22Rv1 (cell line): ENCODE results near the gene RNPEP.

ENCODE experiments used
- H3K27ac ChIP-seq: fragments of 450-650 bp; 2 replicates; pipeline ENCODE4 v1.5.1; 2017
- CTCF ChIP-seq: fragments of 450-650 bp; IDR thresholded peaks from 2 replicates; pipeline ENCODE4 v1.5.1; 2017; ENCODE audit warnings: mild to moderate bottlenecking
- ZFX ChIP-seq: fragments of 450-650 bp; IDR thresholded peaks from 2 replicates; pipeline ENCODE4 v1.6.1; 2017; ENCODE audit warnings: antibody characterized with exemption, borderline replicate concordance

RNPEP gene

GRCh38 chr1:202013603-202014002 lies 31.2 kb downstream of the RNPEP start:
- peak overlapping the region; percentile 99 for H3K27ac ChIP-seq
- TF ChIP-seq ZFX (no peak), CTCF (no peak)

DNA sequence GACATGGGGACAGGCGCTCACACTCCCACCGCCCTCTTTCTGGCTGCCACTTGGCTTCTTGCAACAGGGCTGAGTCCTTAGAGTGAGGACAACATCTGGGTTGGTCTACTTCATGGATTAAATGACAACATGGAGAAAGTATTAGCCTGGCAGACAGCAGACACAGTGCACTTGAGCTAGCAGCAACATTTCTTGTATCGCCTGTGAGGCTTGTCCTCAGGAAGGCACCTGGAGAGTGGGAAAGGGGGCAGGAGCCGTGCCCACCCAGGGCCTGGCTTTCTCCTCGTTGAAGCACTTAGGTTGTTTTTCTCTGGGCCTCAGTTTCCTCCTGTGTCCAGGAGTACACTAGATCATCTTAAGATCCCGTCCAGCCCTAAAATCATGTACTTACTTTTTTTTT lies 31.6 kb downstream of the RNPEP start:
- H3K27ac ChIP-seq, result peak overlapping the region; percentile 99
- TF ChIP-seq CTCF, result no peak
- no peak for TF ChIP-seq ZFX

- H3K27ac ChIP-seq, result peak overlapping the region; percentile 99
- TF ChIP-seq ZFX, result no peak
- no peak for TF ChIP-seq CTCF
Observed at GRCh38 chr1:202014915-202015661, 32.6 kb downstream of the RNPEP start.

DNA sequence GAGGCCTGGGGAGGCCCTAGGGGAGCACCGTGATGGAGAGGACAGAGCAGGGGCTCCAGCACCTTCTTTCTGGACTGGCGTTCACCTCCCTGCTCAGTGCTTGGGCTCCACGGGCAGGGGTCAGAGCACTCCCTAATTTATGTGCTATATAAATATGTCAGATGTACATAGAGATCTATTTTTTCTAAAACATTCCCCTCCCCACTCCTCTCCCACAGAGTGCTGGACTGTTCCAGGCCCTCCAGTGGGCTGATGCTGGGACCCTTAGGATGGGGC lies 33.2 kb downstream of the RNPEP start:
- peak overlapping the region; percentile 99 for H3K27ac ChIP-seq
- TF ChIP-seq ZFX (no peak), CTCF (no peak)

- peak overlapping the region; percentile 99 for H3K27ac ChIP-seq
- TF ChIP-seq ZFX (no peak), CTCF (no peak)
Observed at GRCh38 chr1:202016022-202016810, 33.8 kb downstream of the RNPEP start.

DNA sequence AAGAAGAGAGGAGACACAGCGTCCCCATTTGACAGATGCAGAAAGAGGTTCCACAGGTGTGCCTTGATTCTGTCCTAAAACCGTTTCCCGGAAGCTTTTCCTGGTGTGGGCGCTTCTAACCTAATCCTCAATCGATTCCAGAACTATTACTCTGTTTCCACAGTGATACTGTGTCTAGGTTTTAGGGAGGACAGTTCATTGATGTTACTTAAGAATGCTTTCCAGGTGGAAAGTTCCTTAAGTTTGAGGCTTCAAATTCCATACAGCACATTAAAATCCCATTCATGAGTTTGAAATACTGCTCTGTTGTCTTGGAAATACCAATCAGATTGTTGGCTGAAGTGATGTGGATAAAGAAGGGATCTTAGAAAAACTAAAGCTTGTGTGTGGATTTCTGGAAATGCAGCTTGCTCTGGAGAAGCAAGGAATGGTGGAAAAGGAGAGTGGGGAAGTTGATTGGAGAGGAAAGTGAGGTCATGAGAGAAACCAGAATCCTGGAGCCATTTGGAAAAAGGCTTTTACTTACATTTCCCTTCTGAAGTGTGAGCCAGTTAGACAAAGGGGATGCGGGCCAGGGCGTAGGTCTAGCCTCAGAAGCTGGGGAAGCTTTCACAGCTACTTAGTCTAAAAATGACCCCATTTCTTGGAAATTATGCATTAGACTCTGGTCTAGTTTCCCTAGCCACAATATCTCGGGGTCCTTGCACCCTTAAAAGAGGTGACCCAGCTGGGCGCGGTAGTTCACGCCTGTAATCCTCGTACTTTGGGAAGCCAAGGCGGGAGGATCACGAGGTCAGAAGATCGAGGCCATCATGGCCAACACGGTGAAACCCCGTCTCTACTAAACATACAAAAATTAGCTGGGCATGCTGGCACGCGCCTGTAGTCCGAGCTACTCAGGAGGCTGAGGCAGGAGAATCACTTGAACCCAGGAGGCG lies 34.6 kb downstream of the RNPEP start:
- H3K27ac ChIP-seq, result peak overlapping the region; percentile 99
- TF ChIP-seq CTCF (no peak), ZFX (no peak)
